Measurements from ENCODE around the gene TGFB2.

- no peak for TF ChIP-seq POLR2A (IDR thresholded peaks at IDR 0.05)
- TF ChIP-seq CTCF (IDR thresholded peaks at IDR 0.05): no peak
Observed at GRCh38 chr1:218342091-218342490, 3.0 kb upstream of the TGFB2 start.
